GM19438 (cell line): ENCODE results near the gene KRT17.
"Not testable (repeated sequence)": the region's sequence is repeated elsewhere in the genome, so short reads cannot be mapped to it uniquely, and the experiment has no call there.

Source experiments
- ATAC-seq: cut with Tn5 transposase; IDR thresholded peaks from one replicate; pipeline ENCODE4 v1.9.1; 2021; ENCODE audit warnings: low read depth; ENCODE audit not compliant: unreplicated experiment

The KRT17 gene

GRCh38 chr17:41621916-41622315 is 2.5 kb downstream of the KRT17 start:
- no peak for ATAC-seq

- ATAC-seq, result not testable (repeated sequence)
Measured at GRCh38 chr17:41621435-41621817, 2.9 kb downstream of the KRT17 start.

GRCh38 chr17:41620583-41621434 is 3.6 kb downstream of the KRT17 start:
- no peak for ATAC-seq

- not testable (repeated sequence) for ATAC-seq
Measured at GRCh38 chr17:41619927-41620582, 4.3 kb downstream of the KRT17 start.

- no peak for ATAC-seq
Measured at GRCh38 chr17:41619036-41619926, 5.1 kb downstream of the KRT17 start.

GRCh38 chr17:41618341-41619035 is 5.9 kb downstream of the KRT17 start:
- no peak for ATAC-seq

- no peak for ATAC-seq
Measured at GRCh38 chr17:41617698-41618097, 6.7 kb downstream of the KRT17 start.

GRCh38 chr17:41617136-41617535 is 7.2 kb downstream of the KRT17 start:
- no peak for ATAC-seq

GRCh38 chr17:41616486-41616885 is 7.9 kb downstream of the KRT17 start:
- not testable (repeated sequence) for ATAC-seq

- no peak for ATAC-seq
Measured at GRCh38 chr17:41615454-41615853, 8.9 kb downstream of the KRT17 start.

- ATAC-seq, result not testable (repeated sequence)
Measured at GRCh38 chr17:41614767-41615166, 9.6 kb downstream of the KRT17 start.

GRCh38 chr17:41614098-41614497 is 10.3 kb downstream of the KRT17 start:
- no peak for ATAC-seq

GRCh38 chr17:41613277-41614082 is 10.9 kb downstream of the KRT17 start:
- no peak for ATAC-seq

- not testable (repeated sequence) for ATAC-seq
Measured at GRCh38 chr17:41612376-41613160, 11.8 kb downstream of the KRT17 start, which contains the start of gene KRT16. Gene KRT16, minus strand, starts transcription at chr17:41612767. Its CDS starts 79 bp downstream, at chr17:41612688.

GRCh38 chr17:41610965-41611640 is 13.3 kb downstream of the KRT17 start:
- ATAC-seq, result no peak

- not testable (repeated sequence) for ATAC-seq
Measured at GRCh38 chr17:41610061-41610517, 14.3 kb downstream of the KRT17 start.

- not testable (repeated sequence) for ATAC-seq
Measured at GRCh38 chr17:41606930-41607329, 17.4 kb downstream of the KRT17 start.

- ATAC-seq, result no peak
Measured at GRCh38 chr17:41602524-41602923, 21.9 kb downstream of the KRT17 start.
